ENCODE measurements around the gene GNAZ. TPM values are rescaled to one million over a fixed set of nuclear protein-coding genes. Genes with fewer than 3 reads are reported as not detected.
"Not testable (repeated sequence)": the region's sequence is repeated elsewhere in the genome, so short reads cannot be mapped to it uniquely, and the experiment has no call there.

Gene GNAZ
- total RNA-seq, 1 donor from 2014 or later: 3.1 TPM

GRCh38 chr22:23122216-23122957 is 52.1 kb downstream of the GNAZ start:
- DNase-seq (ENCODE audit: missing footprints) (no peak), ATAC-seq (no peak)
- intact Hi-C loops (cut with DNase I): loop anchor here (10.0 kb wide), 1 partner anchor 278 kb away; no protein-coding TSS in a partner anchor

DNA sequence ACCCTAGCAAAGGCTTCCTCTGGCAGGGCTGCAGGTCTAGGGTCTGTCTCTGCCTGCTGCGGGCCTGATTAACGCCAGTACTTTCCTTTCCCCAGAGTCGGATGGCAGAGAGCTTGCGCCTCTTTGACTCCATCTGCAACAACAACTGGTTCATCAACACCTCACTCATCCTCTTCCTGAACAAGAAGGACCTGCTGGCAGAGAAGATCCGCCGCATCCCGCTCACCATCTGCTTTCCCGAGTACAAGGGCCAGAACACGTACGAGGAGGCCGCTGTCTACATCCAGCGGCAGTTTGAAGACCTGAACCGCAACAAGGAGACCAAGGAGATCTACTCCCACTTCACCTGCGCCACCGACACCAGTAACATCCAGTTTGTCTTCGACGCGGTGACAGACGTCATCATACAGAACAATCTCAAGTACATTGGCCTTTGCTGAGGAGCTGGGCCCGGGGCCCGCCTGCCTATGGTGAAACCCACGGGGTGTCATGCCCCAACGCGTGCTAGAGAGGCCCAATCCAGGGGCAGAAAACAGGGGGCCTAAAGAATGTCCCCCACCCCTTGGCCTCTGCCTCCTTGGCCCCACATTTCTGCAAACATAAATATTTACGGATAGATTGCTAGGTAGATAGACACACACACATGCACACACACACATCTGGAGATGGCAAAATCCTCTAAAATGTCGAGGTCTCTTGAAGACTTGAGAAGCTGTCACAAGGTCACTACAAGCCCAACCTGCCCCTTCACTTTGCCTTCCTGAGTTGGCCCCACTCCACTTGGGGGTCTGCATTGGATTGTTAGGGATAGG is 52.9 kb downstream of the GNAZ start:
- ATAC-seq (no peak), DNase-seq (ENCODE audit: missing footprints) (no peak)
- intact Hi-C loops (cut with DNase I): loop anchor here (10.0 kb wide), 1 partner anchor 278 kb away; no protein-coding TSS in a partner anchor

DNA sequence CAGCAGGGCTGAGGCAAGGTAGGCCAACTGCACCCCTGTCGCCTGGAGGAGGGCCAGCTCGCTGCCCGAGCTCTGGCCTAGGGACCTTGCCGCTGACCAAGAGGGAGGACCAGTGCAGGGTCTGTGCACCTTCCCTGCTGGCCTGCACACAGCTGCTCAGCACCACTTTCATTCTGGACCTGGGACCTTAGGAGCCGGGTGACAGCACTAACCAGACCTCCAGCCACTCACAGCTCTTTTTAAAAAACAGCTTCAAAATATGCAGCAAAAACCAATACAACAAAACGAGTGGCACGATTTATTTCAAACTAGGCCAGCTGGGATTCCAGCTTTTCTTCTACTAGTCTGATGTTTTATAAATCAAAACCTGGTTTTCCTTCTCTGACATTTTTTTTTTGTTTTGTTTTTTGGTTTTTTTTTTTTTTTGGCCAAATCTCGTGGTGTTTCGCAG is 53.5 kb downstream of the GNAZ start:
- no peak for ATAC-seq
- no peak for DNase-seq (ENCODE audit: missing footprints)

GRCh38 chr22:23124611-23125511 is 54.5 kb downstream of the GNAZ start:
- ATAC-seq (no peak), DNase-seq (ENCODE audit: missing footprints) (no peak)
- intact Hi-C loops (cut with DNase I): loop anchor here (5.0 to 10.0 kb wide), 2 partner anchors 280 to 663 kb away; no protein-coding TSS in a partner anchor

More for the DNA sequence above, 53.5 kb downstream of the GNAZ start:
- intact Hi-C loops (cut with DNase I): loop anchor here (10.0 kb wide), 1 partner anchor 279 kb away; no protein-coding TSS in a partner anchor

DNA sequence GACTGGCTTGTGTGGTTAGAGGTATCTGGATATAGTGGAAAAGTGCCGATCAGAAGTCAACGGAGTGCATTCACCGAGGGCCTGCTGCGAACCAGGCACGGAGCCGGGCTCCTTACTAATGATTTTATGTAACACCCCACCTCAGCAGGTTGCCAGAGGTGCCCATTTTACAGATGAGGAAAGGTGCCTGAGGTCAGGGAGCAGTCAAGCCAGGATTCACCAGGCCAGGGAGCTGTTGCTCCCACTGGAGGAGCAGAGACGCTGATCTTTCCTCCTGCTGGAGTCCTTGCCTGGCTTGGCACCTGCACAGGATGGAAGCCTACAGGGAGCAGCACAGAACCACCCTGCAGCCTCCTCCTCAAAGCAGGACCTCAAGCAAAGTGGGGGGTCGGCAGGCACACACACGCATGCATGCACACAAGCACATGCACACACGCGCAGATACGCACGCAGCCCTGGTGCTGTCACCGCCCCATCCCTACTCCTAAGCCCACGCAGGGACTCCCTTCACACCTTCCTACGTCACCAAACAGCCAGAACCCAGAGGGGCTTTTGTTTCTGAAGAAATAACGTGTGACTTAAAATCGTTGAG is 55.3 kb downstream of the GNAZ start:
- no peak for DNase-seq (ENCODE audit: missing footprints)
- intact Hi-C loops (cut with DNase I): loop anchor here (5.0 to 10.0 kb wide), 2 partner anchors 281 to 663 kb away; no protein-coding TSS in a partner anchor
- no peak for ATAC-seq

DNA sequence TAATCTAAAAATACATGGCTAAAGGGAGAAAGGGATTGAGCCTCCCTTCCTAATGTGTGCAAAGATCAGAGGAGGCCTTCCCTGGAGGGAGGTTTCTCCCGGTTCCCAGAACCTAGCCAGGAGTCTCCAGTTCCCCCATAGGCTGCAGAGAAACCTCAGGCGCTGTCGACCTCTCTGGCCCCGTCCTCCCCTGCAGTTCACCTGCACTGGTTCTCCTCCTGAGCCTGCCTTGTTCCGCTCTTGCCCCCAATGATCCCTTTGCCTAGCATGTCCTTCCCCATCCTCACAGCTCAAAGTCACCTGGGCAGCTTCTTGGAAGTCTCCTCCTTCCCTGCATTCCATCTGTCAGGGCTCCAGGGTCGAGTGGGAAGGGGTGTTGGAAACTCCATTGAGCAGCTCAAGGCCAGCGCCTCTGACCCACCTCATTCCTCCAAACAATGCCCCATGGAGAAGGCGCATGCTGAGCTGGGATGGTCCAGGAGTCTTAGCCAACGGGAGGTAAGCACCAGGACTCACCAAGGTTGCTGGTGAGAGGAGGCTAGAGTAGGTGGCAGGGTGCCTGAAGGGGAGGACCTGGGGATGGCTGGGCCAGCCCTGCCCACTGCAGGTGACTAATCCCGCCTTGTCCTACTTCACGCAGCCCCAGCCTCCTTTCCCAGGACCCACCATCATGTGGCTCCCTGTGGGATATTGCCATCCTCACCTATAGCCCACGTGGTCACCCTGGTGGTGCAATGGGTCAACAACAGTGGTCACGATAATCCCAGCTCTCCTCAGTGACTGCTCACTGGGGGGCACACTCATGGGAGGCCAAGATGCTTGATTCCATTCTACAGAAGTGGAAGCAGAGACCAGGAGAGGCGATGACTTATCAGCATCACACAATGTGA is 56.1 kb downstream of the GNAZ start:
- no peak for ATAC-seq
- no peak for DNase-seq (ENCODE audit: missing footprints)
- intact Hi-C loops (cut with DNase I): loop anchor here (5.0 to 10.0 kb wide), 2 partner anchors 282 to 664 kb away; no protein-coding TSS in a partner anchor

DNA sequence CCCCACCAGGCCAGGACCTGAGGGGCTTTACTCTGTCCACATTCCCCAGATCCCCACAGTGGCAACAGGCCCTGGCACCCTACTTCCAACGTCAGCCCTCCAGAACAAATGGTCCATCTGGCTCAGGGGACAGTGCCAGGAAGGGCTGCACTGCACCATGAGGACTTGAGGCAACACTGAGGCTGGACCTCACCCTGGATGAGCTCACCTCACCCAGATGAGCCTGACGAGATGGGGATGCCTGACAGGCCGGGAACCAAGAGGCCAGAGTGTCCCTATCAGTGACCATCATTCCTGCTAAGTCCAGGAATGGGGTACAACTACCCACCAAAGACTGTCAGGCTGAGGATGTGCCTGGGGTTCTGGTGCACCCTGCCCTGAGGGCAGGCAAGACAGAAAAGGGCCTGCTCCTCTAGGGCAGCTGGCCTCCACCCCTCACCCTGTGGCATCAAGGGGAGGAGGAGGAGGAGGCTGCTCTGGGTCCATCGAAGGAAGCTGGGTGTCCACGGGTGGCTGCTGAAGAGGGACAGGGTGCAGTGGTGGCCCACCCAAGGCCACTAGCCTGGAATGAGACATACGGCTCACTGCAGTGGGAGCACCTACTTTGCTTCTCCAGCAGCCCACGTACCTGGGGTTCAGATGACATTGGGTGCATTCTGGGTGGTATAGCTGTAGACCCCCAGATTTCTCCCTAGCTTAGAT is 56.9 kb downstream of the GNAZ start:
- DNase-seq (ENCODE audit: missing footprints): no peak

DNA sequence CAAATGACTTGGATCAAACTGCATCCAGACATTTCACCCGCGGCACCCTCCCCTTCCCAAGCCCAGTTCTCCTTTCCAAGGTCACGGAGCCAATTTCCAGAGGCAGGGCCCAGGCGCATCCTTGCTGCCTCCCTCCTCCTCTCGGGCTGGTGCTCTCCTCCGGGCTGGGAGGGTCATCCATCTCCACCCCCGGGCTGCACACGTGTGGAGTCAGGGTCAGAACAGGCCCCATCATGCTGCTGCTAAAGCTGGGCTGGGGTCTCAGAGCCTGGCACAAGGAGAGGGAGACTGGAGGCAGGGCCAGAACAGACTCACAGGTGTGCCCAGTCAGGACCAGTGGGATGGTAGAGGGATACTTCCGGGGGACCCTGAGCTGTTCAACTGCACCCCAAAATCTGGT is 57.5 kb downstream of the GNAZ start:
- ATAC-seq: no peak
- intact Hi-C loops (cut with DNase I): loop anchor here (1.0 to 10.0 kb wide), 3 partner anchors 168 to 665 kb away; no protein-coding TSS in a partner anchor
- DNase-seq (ENCODE audit: missing footprints): no peak

More for the DNA sequence above, 56.9 kb downstream of the GNAZ start:
- ATAC-seq: no peak
- intact Hi-C loops (cut with DNase I): loop anchor here (5.0 to 10.0 kb wide), 2 partner anchors 282 to 665 kb away; no protein-coding TSS in a partner anchor

DNA sequence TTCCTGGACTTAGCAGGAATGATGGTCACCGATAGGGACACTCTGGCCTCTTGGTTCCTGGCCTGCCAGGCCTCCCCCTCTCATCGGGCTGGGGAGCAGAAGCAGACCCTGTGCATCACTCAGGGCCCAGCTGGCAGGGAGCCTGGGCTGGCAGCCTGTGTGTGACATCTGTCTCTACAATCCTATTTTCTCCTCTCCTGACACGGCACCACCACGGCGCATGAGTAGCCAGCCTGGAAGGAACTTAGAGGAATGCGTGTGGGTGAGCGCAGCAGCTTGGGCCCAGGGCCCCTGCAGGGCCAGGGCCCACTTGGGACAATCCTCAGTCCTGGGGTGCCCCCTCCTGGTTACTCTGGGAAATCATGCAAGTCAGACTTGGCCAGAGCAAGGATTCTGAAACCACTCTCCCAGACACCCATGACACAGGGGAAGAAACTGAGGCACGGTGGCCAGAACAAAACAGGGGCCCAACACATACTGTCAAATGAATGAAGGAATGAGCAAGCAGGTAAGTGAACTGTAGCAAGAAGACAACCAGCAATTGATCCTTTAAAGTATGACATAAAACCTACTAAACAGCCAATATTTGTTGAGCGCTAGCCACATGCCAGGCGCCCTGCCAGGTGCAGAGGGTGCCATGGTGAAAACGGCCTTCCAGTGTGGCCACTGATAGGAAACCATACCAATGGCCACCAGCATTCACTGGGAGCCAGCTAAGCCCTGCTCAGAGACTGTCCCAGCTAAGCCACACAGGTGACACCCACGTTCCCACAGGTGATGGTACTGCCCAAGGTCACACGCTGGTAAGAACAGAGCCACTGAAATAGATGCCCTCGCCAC is 58.2 kb downstream of the GNAZ start:
- no peak for DNase-seq (ENCODE audit: missing footprints)
- peak; percentile 81 for ATAC-seq
- intact Hi-C loops (cut with DNase I): loop anchor here (1.0 to 10.0 kb wide), 3 partner anchors 169 to 666 kb away; no protein-coding TSS in a partner anchor

- ATAC-seq: no peak
- no peak for DNase-seq (ENCODE audit: missing footprints)
- intact Hi-C loops (cut with DNase I): loop anchor here (5.0 to 10.0 kb wide), 2 partner anchors 284 to 667 kb away; no protein-coding TSS in a partner anchor
These were observed 58.8 kb downstream of the GNAZ start for GRCh38 chr22:23129149-23129548.

DNA sequence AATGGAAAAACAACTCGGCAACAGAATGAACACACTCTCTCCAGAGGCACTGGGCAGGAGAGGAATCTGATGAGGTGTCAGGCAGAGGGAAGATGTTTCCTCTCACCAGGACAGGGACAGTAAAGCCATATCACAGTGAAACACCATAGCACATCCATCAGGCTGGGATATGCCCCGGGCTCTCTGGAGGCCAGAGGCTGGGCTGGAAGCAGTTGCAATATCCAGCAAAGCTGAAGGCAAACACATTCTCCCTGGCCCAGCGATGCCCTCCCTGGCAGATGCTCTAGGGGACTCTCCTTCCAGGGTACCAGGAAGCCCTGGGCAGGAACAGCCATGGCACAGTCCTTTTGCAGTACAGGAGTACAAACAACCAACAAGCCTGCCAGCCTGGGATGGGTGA is 60.4 kb downstream of the GNAZ start:
- DNase-seq (ENCODE audit: missing footprints): no peak
- intact Hi-C loops (cut with DNase I): no loop called here
- ATAC-seq: no peak

DNA sequence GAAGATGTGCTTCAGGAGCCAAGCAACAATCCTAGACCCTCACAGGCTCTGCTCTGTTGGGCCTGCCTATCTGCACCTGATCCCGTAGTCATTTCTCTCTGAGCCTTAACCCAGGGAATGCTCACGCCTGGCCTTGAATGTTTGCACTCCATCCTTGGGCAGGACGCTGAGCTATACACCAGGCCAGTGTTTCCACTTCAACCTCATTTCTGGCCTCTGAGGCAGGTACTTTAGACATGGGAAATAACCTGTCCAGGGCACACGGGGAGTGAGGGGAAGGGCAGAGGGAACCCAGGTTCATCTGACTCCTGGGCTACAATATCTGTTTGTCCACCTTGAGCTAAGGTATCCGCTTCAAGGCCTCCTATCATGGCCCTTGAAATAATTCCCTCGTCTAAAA is 61.6 kb downstream of the GNAZ start:
- intact Hi-C loops (cut with DNase I): no loop called here
- ATAC-seq (no peak), DNase-seq (ENCODE audit: missing footprints) (no peak)

- ATAC-seq: no peak
- no peak for DNase-seq (ENCODE audit: missing footprints)
- intact Hi-C loops (cut with DNase I): no loop called here
These were observed 62.2 kb downstream of the GNAZ start for GRCh38 chr22:23132376-23133091.

- intact Hi-C loops (cut with DNase I): no loop called here
- ATAC-seq: no peak
- DNase-seq (ENCODE audit: missing footprints): no peak
These were observed 63.6 kb downstream of the GNAZ start for GRCh38 chr22:23133922-23134321.

DNA sequence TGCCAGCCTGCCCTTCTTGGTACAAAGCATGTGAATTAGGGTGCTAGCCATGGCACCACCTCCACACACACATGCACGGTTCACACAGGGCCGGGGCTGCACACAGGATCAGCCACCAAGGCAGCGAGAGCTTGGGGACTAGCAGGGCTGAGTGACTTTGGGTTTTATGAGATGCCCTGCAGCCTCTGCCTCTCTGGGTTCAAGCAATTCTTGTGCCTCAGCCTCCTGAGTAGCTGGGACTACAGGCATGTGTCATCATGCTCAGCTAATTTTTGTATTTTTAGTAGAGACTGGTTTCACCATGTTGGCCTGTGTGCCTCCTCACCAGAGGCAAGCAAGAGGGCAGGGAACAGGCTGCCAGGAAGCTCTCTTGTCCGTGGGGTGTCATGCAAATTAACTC is 66.7 kb downstream of the GNAZ start:
- DNase-seq (ENCODE audit: missing footprints); ATAC-seq; intact Hi-C loops (cut with DNase I): not testable (repeated sequence)
